Measurements from ENCODE around the gene RELT.
A peak's percentile ranks its signal among the peaks of the same experiment; 100 is the strongest.

RELT gene

DNA sequence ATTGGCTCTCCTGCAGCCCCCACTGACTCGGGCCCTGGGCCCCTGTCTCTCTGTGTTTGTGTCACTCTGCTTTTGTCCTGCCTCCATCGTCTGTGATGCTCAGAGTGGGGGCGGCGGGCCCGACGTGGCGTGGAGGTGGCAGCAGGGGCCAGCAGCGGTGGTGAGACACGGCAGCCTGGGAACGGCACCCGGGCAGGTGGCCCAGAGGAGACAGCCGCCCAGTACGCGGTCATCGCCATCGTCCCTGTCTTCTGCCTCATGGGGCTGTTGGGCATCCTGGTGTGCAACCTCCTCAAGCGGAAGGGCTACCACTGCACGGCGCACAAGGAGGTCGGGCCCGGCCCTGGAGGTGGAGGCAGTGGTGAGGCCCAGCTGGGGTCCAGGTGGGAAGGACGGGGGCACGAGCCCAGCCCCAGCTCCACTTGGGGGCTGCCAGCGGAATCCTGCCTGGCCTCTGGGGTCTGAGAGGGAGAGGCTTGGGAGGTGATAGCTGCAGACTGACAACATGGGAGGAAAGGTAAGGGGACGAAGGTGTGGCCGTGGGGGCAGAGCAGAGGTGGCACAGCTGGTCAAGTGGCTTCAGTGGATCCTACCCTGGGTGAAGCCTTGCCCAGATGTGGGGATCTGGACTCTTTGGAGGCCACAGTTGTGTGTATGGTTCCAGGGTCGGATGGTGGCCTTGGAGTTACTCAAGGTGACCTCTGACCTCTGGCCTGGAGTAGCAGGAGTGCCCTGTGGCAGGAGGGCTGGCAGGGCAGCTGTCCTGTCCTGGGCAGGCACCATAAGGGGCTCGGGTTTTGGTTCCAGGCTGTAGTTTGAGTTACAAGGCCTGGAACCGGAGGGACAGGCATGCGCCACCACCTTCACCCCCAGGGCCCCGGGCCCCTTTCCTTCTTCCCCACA, 16.2 kb downstream of the RELT start:
- no peak for DNase-seq

DNA sequence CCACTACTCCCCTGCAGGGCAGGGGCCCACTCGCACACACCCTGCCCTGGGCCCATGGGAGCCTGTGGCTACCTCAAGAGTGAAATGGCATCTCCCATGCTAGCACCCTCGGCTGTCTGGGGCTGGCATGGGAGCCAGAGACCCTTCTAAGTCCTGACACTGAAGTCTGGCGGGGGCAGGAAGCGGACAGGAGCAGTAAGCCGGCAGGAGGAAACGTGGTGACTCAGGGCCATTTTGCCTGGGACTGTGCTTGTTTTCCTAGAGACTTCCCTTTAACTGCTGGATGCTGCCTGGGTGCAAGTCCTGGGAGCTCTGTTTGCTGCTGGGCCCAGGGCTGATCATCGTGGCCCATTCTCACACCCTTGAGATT, 16.8 kb downstream of the RELT start:
- DNase-seq = no peak

GRCh38 chr11:73393479-73394415, 17.5 kb downstream of the RELT start:
- DNase-seq = peak; percentile 55

GRCh38 chr11:73394416-73395296, 18.5 kb downstream of the RELT start:
- no peak for DNase-seq

DNA sequence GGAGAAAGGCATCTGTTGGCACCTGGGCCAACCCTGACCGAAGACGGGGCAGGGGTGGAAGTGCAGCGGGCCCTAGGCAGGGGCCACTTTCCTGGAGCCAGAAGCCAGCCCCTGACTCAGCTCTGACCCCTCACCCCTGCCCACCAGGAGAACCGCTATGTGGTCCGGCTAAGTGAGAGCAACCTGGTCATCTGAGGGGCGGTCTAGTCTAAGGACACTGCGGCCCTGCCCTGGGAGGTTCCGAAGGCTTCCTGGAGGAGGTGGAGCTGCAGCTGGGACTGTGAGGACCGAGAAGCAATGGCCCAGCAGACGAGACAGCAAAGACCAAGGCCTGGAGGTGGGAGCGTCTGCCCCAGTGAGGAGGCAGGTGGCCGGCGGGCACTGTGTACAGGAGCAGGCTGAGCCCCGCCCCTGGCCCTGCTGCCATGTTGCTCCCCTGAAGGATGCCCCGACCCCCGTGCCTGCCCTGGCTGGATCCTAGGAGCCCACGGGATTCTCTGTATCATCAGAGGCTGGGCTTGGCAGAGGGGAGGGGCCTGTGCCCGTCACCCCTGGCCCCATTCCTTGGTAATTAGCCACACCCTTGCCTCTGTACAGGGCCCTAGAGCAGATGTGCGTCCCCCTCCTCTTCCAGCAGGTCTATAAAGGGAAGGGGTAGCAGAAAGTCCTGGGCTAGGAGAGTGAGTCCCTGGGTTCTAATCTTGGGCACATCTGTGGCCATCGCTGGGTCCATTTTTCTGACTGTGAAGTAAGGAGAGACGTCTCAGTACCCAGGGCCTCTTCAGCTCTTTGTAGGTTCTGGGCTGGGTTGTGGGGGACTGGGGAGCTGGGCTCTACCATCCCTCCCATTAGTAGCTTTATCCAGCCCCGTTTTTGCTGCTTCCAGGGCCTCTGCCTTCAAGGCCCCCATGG, 19.4 kb downstream of the RELT start:
- DNase-seq = no peak

DNA sequence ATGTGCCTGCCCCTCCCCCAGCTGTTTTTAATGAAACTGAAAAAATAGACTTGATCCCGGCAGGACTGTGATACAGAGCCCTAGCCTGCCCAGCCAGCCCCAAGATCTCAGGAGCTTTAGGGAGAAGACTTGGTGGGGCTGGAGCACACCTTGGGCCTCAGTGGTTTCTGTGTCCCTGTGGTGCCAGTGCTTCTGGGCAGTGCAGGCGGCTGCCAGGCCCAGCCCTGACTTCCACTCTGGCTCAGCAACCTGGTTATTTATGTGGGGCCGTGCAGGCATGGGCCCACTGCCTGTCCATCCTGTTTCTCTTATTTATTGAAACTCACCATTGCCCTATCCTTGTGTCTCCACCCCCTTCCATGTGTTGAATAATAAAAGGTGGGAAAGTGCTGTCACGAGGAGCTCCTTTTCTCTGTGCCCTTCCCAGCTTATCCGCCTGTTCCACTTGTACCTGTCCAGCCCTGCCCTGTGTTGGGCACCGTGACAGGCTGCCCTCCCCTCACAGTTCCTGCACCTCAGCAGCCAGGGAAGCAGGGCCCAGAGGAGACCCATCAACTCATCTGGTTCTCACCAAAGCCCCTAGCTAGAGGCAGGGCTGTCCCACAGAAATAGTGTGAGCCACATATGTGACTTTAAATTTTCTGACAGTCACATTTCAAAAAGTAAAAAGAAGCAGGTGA, 20.2 kb downstream of the RELT start:
- DNase-seq = no peak

- no peak for DNase-seq
Observed at GRCh38 chr11:73396985-73397384, 20.8 kb downstream of the RELT start.

DNA sequence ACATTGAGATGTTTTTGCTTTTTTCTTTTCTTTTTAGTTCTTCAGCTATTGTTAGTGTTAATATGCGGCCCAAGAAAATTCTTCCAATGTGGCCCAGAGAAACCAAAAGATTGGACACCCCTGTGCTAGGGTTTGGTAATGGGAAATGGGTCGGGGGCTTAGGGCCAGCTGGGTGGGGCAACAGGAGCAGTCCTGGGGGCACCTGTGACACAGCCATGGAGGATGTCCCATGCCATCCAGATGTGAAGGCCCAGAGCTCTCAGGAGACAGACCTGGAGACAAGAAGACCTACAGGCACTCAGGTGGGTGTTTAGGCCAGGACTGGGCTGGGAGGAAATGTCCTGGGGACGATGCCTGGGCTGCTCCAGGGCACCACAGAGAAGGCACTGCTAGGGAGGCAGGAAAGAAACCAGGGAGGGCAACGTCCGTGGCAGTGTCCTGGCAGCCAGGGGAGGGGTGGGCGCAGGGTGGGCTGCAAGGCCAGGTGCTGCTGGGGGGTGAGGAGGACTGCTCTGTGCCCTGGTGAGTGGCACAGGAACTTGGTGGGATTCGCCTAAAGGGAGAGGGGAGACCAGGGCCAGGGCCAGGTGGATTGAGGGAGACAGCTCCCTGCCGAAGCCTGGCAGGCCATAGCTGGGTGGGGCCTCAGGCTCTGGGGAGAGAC, 21.4 kb downstream of the RELT start:
- DNase-seq = no peak

GRCh38 chr11:73398132-73398526, 21.9 kb downstream of the RELT start:
- DNase-seq = no peak

GRCh38 chr11:73398721-73399120, 22.5 kb downstream of the RELT start:
- DNase-seq = no peak

DNA sequence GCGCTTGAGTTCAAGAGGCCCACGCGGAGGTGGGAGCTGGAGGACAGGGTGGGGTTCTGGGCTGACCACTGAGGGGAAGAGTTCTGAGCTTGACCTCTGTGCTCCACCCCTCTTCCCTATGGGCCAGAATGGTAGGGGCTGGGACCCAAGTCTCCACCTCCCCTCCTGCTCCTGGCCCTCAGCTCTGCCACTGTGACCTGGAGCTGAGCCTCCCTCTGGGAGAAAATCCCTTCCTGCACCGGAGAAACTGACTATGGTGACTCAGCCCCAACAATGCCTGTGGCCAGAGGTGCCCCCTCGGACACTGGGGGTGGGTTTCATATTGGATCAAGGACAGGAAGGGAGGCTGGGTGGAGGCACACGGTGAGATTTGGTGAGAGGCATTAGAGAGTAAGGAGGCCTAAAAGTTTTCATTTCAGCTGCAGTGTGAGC, 23.0 kb downstream of the RELT start:
- DNase-seq = no peak

DNA sequence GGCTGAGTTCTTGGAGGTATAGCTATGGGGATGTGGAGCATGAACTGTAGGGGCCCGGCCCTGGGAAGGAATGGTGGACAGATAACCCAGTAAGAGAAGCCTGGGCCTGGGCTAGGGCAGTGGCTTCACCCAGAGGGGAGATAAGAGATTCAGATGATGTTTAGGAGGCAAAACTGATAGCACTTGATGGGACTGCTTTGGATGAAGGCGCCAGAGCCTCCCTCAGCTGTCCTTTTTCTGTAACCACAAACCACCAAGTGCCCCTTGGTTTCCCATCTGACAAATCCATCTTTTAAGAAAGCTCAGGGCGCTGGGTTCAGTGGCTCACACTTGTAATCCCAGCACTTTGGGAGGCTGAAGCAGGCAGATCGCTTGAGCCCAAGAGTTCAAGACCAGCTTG, 23.4 kb downstream of the RELT start:
- DNase-seq = no peak

- DNase-seq = no peak
Observed at GRCh38 chr11:73400293-73400692, 24.1 kb downstream of the RELT start.

GRCh38 chr11:73401217-73401923, 25.2 kb downstream of the RELT start:
- DNase-seq = no peak

- DNase-seq = no peak
Observed at GRCh38 chr11:73401924-73402833, 26.0 kb downstream of the RELT start.

GRCh38 chr11:73402834-73403185, 26.6 kb downstream of the RELT start:
- DNase-seq = no peak

DNA sequence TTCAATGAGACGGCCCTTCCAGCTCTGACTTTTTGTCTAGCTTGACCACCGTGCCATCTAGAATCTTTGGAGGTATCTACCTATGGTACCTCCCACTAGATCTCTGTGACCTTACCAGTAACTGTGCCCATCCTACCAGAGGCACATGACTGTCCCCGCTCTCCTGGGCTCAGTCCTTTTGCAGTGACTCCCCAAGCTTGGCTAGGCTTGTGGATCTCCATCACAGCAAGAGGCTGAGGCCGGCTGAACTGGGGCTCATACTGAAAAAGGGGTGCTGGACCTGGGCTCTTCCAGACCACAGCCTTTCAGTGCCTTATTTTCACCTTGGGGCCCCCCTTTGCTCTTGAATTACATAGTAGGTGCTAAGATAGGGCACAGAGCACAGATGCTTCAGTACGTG, 27.3 kb downstream of the RELT start:
- DNase-seq = no peak

GRCh38 chr11:73404048-73404447, 27.8 kb downstream of the RELT start:
- DNase-seq = peak; percentile 12

Data from kidney glomerular epithelial cell (primary cell).